C4-2B (cell line): ENCODE measurements around the gene SLC22A6.
"Not testable (repeated sequence)": the region's sequence is repeated elsewhere in the genome, so short reads cannot be mapped to it uniquely, and the experiment has no call there.

Source experiments
- H3K27ac ChIP-seq: fragments of 450-650 bp; 2 replicates; pipeline ENCODE4 v1.5.1; 2017
- CTCF ChIP-seq: fragments of 450-650 bp; conservative IDR thresholded peaks from 2 replicates; pipeline ENCODE4 v1.5.1; 2017; ENCODE audit warnings: mild to moderate bottlenecking
- ZFX ChIP-seq: fragments of 450-650 bp; IDR thresholded peaks from 2 replicates; pipeline ENCODE4 v1.6.1; 2017

Gene SLC22A6

DNA sequence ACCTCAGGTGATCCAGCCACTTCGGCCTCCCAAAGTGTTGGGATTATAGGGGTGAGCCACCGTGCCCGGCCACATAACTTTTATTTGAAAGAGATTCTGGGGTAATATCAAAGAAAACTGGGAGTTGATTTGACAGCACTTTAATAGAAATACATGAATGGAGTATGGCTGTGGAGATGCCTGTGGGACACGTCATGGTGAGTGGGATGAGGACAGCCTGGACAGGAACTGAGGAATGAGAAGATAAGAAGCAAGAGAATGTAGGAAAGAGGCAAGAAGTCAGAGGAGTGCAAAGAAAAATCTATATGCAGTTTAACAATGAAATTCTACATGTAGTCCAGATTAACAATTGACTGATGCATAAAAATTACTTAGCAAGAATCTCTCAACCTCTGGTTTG is 31.0 kb downstream of the SLC22A6 start:
- H3K27ac ChIP-seq, result no peak overlapping the region
- TF ChIP-seq ZFX (no peak), CTCF (no peak)

DNA sequence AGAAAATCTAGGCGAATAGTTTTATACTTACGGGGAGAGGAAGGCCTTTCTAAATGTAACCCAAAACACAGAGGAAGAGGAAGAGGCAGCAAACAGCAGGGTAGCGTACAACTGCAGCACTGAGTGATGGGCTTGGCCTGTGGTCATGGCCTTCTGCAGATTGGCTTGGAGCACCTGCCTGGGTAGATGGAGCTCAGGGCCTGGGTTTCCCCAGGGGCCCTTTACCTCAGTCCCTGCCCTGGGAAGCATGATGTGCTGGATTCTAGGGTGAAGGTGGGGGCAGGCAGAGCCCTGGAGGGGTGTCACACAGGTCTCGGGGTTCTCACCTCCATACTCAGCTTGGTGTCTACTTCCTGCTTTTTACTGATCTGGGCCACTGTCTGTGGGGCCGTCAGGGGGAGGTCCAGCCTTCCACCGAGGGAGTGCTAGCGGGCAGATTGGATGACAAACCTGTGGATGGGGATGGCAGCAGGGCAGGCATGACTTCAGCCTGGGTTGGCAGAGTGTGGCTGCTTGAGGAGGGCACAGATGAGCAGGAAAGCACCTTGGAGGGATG is 35.9 kb downstream of the SLC22A6 start:
- H3K27ac ChIP-seq, result no peak overlapping the region
- no peak for TF ChIP-seq ZFX
- TF ChIP-seq CTCF, result no peak

DNA sequence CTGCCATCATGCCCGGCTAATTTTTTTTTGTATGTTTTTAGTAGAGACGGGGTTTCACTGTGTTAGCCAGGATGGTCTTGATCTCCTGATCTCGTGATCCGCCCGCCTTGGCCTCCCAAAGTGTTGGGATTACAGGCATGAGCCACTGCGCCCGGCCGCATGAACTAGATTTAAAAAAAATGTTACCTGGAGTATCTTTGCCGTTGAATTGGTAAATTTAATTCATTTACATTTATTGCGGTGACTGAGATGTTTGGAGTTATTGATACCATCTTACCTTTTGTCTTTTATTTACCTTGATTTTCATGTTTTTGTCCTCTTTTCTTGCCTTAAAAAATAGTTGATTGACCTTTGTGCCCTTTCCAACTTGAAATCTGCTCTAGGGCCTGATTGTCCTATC is 39.2 kb downstream of the SLC22A6 start:
- H3K27ac ChIP-seq, result not testable (repeated sequence)

GRCh38 chr11:62937528-62937927 is 47.2 kb downstream of the SLC22A6 start:
- H3K27ac ChIP-seq, result not testable (repeated sequence)

DNA sequence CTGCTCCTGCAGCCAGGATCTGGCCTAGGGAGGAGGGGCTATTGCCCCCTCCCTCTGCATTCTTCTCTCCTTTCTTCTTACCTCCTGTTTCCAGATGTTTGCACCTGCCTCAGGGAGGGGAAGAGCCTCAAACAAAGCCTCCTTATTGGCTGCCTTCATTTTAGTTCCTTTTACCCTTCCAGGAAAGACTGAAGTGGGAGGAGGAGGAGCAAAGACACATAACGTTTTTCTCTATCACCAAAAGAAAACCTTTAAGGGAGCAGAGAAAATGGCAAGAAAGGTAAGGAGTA is 50.3 kb downstream of the SLC22A6 start:
- H3K27ac ChIP-seq, result no peak overlapping the region
- TF ChIP-seq CTCF (no peak), ZFX (no peak)

DNA sequence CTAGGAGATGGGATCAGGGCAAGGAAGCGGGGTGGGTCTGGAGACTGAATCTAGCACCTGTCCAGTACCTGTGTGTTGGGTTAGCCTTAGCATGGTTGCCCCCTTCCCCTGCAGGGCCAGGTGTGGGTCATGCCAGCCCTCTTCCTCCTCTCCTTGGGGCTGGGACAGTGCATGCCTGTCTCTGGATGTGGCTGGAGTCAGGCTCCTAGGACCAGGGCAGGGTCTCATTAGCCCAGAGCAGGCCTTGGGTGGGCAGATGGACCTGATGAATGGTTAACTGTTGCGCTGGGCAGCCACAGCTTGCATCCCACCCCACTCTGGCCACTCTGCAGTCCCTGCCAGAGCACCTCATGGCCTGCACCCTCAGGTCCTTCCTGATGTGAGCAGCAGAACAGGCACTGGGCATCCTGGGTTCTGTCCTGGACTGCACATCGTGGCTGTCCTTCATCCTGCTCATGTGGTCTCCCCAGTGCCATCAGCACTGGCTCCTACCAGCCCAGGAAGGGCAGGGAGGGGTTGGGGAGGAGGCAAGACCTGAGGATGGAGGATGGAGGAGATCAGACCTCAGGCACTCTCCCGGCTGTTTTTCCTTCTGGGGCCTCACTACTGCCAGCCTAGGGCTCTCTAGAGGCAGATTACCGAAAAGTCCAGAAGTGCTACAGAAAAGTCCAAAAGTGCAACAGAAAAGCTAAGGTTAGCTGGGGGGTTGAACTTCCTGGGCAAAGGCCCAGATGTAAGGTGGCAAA is 50.8 kb downstream of the SLC22A6 start:
- TF ChIP-seq ZFX (no peak), CTCF (no peak)

DNA sequence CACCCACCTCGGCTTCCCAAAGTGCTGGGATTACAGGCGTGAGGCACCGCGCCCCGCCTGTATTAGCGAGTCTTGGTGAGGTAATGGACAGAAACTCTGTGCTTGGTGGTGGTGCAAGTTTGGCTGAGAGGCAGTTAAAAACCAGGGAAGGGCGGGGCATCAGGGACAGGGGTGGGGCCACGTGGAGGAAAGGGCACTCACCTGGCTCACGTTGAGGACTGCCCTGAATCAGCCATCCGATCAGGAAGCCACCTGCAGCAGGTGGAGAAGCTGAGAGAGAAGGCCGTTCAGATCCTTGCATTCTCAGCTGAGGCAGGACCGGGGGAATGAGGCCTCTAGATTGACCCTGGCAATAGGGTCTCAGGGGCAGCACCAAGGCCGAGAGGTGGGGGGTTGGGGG is 51.5 kb downstream of the SLC22A6 start:
- no peak for TF ChIP-seq CTCF
- no peak for TF ChIP-seq ZFX
- no peak overlapping the region for H3K27ac ChIP-seq

More for the DNA sequence above, 50.8 kb downstream of the SLC22A6 start:
- H3K27ac ChIP-seq, result no peak overlapping the region

DNA sequence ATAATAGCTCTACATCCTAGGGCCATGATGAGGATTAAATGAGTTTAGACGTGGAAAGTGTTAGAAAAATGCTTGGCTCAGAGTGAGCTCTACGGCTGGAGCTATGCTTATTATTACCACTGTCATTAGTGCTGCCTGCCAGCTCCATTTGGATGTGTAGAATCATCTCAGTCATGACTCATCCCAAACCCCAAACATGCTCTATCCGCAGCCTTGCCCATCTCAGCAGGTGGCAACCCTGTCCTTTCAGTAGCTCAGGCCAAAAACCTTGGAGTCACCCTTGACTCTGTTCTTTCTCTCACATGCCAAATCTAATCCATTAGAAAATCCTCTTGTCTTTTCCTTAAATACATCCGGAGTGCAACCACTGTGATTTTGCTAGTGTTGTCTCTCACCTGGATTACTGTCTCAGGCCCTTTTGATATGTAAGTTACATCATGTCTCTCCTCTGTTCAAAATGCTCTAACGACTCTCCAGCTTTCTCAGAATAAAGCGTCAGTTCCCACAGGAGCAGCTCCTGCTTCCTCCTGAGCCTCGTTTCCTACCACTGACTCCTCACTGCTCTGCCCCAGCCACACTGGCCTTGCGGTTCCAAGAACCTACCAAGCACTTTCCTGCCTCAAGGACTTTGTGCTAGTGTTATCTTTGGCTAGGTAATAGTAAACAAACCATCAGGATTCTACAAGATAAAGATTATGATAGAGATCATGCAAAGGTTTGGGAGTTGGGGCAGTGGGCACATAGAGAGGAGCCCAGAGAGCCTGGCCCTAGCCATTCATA is 53.1 kb downstream of the SLC22A6 start:
- TF ChIP-seq CTCF (no peak), ZFX (no peak)
- no peak overlapping the region for H3K27ac ChIP-seq
